Hepatocyte (in vitro differentiated cells): ENCODE measurements around the gene PDXDC1. TPM values are rescaled to one million over a fixed set of nuclear protein-coding genes. Genes with fewer than 3 reads are reported as not detected.
"Not testable (repeated sequence)": the region's sequence is repeated elsewhere in the genome, so short reads cannot be mapped to it uniquely, and the experiment has no call there.

ENCODE experiments used
- DNase-seq: peaks from one replicate; pipeline ENCODE4 v3.0.0-alpha.2; 2016; ENCODE audit warnings: low spot score
- H2AFZ ChIP-seq: fragments of 200-600 bp; sonication (generic); 2 replicates; pipeline ENCODE4 v1.6.0; 2016; ENCODE audit warnings: antibody characterized with exemption, mild to moderate bottlenecking
- H3K27ac ChIP-seq: fragments of 200-600 bp; sonication (generic); 2 replicates; pipeline ENCODE4 v1.5.1; 2016; ENCODE audit warnings: mild to moderate bottlenecking
- H3K27me3 ChIP-seq: fragments of 200-600 bp; sonication (generic); 2 replicates; pipeline ENCODE4 v1.6.1; 2016
- H3K36me3 ChIP-seq: fragments of 200-600 bp; sonication (generic); replicated peaks from 2 replicates; pipeline ENCODE4 v1.5.1; 2016; ENCODE audit warnings: low read depth; ENCODE audit not compliant: insufficient read depth
- H3K4me1 ChIP-seq: fragments of 200-600 bp; sonication (generic); 2 replicates; pipeline ENCODE4 v1.5.1; 2016; ENCODE audit warnings: mild to moderate bottlenecking, moderate library complexity; ENCODE audit not compliant: insufficient read depth
- H3K4me2 ChIP-seq: fragments of 200-600 bp; sonication (generic); 2 replicates; pipeline ENCODE4 v1.6.0; 2016
- H3K4me3 ChIP-seq: fragments of 200-600 bp; sonication (generic); 2 replicates; pipeline ENCODE4 v1.5.1; 2016; ENCODE audit warnings: mild to moderate bottlenecking
- H3K79me2 ChIP-seq: fragments of 200-600 bp; sonication (generic); 2 replicates; pipeline ENCODE4 v1.6.0; 2017; ENCODE audit warnings: mild to moderate bottlenecking
- H3K9me2 ChIP-seq: fragments of 200-600 bp; sonication (generic); replicated peaks from 2 replicates; pipeline ENCODE4 v1.6.0; 2017; ENCODE audit warnings: mild to moderate bottlenecking; ENCODE audit not compliant: insufficient read depth
- H3K9me3 ChIP-seq: fragments of 200-600 bp; sonication (generic); 2 replicates; pipeline ENCODE4 v1.5.1; 2016; ENCODE audit warnings: low read depth, mild to moderate bottlenecking
- H4K20me1 ChIP-seq: fragments of 200-600 bp; sonication (generic); 2 replicates; pipeline ENCODE4 v1.6.0; 2016; ENCODE audit warnings: mild to moderate bottlenecking; ENCODE audit not compliant: insufficient read depth, poor library complexity, severe bottlenecking
- WGBS: methylation state at CpG from one replicate; pipeline ENCODE4 v1.1.6; 2016; ENCODE audit warnings: low lambda C conversion rate; ENCODE audit errors: missing lambda C conversion rate; 5-methylcytosine and 5-hydroxymethylcytosine counted together
- polyA plus RNA-seq: library from polyadenylated mRNA; unstranded; fragments of >200 nt; fragmentation: Nextera tagmentation; extraction: Ambion mirVana; gene quantifications from 2 replicates; pipeline ENCODE4 v1.2.1, GENCODE V29; 2016
- total RNA-seq: library from RNA; depleted of rRNA; stranded (reverse); fragments of >200 nt; gene quantifications from 2 replicates; pipeline ENCODE4 v1.2.3, GENCODE V29; 2014

PDXDC1 gene
- total and polyA plus RNA-seq, 2 experiments from 2014 or later: 141 to 146 TPM

DNA sequence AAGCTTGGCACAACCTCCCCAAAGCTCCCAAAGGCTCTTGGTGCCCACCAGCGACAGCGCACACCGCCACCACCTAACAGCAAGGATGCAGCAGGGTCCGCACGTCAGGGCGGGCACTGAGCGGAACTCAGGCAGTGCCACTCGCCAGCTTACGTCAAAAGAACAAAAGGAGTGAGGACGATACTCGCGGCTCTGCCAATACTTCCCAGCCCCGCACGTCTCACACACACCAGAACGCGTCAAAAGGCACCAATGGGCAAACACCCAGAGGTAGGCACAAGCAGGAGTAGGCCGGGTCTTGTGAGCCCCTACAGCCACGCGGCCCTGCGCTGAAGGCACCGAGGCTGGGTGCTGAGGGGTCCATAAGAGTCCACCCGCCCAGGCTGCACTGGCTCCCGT is 171.4 kb downstream of the PDXDC1 start:
- H3K4me3 ChIP-seq, H3K9me3 ChIP-seq, H3K36me3 ChIP-seq, H2AFZ ChIP-seq, H3K4me2 ChIP-seq, H3K9me2 ChIP-seq, DNase-seq, H3K27me3 ChIP-seq, H3K27ac ChIP-seq: not testable (repeated sequence)
- H3K79me2 ChIP-seq: peaks cover 33% of the 10 kb centered on the region
- peaks cover 17% of the 10 kb centered on the region for H3K4me1 ChIP-seq
- 95% methylated on average over 23 of the region's 23 CpGs for WGBS
- H4K20me1 ChIP-seq: peaks cover 32% of the 10 kb centered on the region

DNA sequence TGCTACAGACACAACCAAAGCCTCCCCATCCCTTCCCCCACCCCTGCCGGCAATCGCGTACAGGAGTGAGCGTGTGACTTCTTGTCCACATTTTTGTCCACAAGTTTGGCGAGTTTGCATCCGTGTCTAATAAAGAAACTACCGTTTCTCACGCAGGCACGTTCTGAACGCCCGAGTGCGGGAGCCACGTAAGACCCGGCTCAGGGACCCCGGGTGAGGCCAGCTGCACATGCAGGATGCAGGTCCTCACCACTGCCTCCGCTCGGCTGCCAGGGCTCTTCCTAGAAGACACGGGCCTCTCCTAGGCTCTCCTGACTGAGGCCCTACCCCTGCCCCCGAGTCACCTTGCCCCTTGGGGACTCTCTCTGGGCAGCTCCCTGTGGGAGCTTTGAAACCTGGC is 174.0 kb downstream of the PDXDC1 start:
- not testable (repeated sequence) for H3K9me3 ChIP-seq, H3K36me3 ChIP-seq, H3K9me2 ChIP-seq, H3K4me2 ChIP-seq, H3K4me3 ChIP-seq, DNase-seq, H3K27me3 ChIP-seq, H2AFZ ChIP-seq, H3K27ac ChIP-seq
- H3K79me2 ChIP-seq: peaks cover 33% of the 10 kb centered on the region
- WGBS: 95% methylated on average over 16 of the region's 19 CpGs
- peaks cover 14% of the 10 kb centered on the region for H3K4me1 ChIP-seq
- H4K20me1 ChIP-seq: peaks cover 30% of the 10 kb centered on the region

DNA sequence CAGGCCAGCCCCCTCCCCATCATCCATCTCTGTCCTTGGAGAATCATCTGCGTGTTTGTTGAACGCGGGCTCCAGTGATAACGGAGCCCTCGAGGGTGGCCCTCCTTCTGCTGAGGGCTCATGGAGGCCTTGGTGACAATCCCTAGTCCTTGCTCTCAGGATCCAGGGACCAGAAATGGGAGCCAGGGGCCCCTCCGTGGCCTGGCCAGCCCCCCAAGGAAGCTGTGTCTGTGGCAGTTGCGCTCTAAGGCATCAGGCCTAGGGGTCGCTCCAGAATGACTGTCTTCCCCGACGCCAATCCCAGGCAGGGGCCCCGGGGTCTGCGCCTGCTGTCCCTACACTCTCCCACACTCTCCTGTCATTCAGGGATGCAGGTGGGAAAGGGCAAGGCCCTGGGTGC is 174.4 kb downstream of the PDXDC1 start:
- H3K27ac ChIP-seq, H3K27me3 ChIP-seq, H3K4me2 ChIP-seq, DNase-seq, H3K9me3 ChIP-seq, H3K4me3 ChIP-seq, H3K36me3 ChIP-seq, H3K9me2 ChIP-seq, H2AFZ ChIP-seq, H3K4me1 ChIP-seq: not testable (repeated sequence)
- Histone ChIP-seq H3K79me2 (peaks cover 33% of the 10 kb centered on the region), H4K20me1 (peaks cover 26% of the 10 kb centered on the region)
- WGBS: 94% methylated on average over 10 of the region's 12 CpGs

DNA sequence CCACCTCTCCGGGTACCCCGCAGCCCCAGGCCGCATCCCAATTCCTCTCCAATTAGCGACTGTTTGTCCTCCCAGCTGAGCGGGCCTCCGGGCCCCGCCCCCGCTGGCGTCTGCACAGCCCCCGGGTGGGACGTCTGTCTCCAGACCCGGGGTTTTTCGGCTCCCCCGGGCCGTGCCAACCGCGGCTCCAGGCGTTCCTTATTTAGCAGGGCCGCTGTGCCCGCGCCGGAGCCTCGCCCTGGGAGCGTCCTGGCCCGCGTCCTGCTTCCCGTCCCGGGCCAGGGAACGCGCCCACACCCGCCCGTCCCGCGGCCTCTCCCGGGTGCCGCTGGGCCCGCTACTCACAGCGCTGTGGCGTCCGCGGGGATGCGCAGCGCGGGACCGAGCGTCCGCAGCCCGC is 179.2 kb downstream of the PDXDC1 start:
- not testable (repeated sequence) for H3K4me1 ChIP-seq, H3K9me2 ChIP-seq, H3K27me3 ChIP-seq, H3K9me3 ChIP-seq, H2AFZ ChIP-seq, H3K27ac ChIP-seq, H3K36me3 ChIP-seq, H4K20me1 ChIP-seq, DNase-seq, H3K79me2 ChIP-seq
- WGBS: 0% methylated on average over 3 of the region's 48 CpGs
- Histone ChIP-seq H3K4me2 (peak overlapping the region; percentile 73), H3K4me3 (peak overlapping the region; percentile 33)

DNA sequence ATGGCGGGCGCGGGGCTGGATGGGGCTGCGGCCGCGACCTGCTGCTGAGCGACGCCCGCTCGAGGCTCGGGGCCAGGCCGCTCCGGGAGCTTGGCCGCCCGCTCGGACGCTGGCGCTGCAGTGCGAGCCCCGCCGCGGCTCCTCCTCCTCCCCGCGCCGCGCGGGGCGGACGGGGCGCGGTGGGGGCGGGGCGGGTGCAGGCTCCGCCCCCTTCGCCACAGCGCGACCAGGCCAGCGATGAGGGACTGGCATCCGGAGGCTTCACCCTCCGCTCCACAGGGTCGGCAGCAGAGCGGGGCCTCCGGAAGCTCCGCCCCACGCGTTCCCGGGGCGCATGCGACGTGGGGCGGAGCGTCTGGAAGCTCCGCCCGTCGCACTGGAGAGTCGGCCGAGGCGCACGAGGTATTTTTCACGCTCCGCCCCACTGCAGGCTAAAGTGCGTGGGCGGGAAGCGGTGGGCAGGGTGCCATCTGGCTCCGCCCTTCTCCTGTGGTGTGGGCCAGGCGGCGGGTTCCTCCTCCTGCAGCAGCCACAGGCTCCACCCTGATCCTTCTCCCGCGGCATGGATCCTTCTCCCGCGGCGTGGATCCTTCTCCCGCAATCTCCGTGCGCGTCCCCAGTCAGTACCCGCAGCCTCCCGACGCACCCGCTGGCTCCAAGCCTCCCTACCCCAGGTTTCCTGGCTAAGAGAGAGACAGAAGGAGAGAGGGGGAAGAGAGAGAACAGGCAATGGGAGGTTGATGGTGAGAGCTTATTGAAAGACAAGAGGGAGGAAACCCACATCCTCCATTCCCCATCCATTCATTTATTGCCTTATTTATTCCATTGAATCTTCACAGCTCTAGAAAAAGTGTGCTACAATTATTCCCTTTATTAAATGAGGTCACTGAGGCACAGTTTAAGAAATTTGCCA is 180.1 kb downstream of the PDXDC1 start:
- peak overlapping the region; percentile 92 for H2AFZ ChIP-seq
- not testable (repeated sequence) for H4K20me1 ChIP-seq, H3K9me2 ChIP-seq, H3K9me3 ChIP-seq, H3K36me3 ChIP-seq, H3K79me2 ChIP-seq, H3K27me3 ChIP-seq, H3K4me1 ChIP-seq, H3K4me3 ChIP-seq
- WGBS: under 1% methylated on average over 31 of the region's 80 CpGs
- H3K27ac ChIP-seq: peak overlapping the region; percentile 58
- peak; percentile 94 for DNase-seq
- peak overlapping the region; percentile 81 for H3K4me2 ChIP-seq

DNA sequence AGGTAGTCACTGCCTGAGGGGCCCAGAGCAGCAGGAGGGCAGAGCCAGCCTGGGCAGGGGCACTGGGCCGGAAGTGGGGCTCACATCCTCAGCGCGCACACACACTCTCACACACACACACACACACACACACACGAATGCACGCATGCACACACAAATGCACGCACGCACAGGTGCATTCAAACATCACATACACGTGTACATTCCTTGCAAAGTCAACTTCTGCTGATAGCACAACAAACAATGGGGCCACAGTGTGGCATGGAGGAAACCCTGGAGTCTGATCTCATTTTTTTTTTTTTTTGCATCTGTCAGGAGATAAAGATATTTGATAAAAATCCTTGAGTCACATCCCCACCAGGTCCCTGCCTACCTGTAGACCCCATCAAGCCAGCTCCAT is 182.8 kb downstream of the PDXDC1 start:
- H3K4me1 ChIP-seq, DNase-seq, H3K79me2 ChIP-seq, H3K4me2 ChIP-seq, H3K9me3 ChIP-seq, H3K27ac ChIP-seq, H3K27me3 ChIP-seq, H4K20me1 ChIP-seq, H3K36me3 ChIP-seq, H2AFZ ChIP-seq, H3K4me3 ChIP-seq, H3K9me2 ChIP-seq: not testable (repeated sequence)
- WGBS: 93% methylated on average over 5 of the region's 8 CpGs

DNA sequence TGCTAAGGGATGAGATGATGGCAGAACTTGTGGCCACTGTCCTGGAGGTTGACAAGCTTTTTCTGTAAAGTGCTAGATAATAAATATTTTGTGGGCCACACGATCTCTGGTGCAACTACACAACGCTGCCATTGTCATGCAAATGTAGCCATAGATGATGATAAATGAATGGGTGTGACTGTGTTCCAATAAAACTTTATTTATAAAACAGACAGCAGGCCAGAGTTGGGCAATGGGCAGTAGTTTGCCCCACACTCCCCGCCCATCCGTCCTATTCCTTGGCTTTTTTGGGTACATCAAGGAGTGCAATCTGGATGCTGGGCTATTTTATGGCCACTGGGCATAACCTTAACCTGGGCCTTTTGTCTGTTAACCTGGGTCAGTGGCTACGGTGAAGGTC is 184.8 kb downstream of the PDXDC1 start:
- not testable (repeated sequence) for H3K27me3 ChIP-seq, H4K20me1 ChIP-seq, DNase-seq, H3K4me1 ChIP-seq, H3K27ac ChIP-seq, H3K36me3 ChIP-seq, H3K9me2 ChIP-seq, H3K9me3 ChIP-seq, H3K4me3 ChIP-seq, H3K79me2 ChIP-seq, H3K4me2 ChIP-seq, H2AFZ ChIP-seq
- 90% methylated on average over 5 of the region's 5 CpGs for WGBS

DNA sequence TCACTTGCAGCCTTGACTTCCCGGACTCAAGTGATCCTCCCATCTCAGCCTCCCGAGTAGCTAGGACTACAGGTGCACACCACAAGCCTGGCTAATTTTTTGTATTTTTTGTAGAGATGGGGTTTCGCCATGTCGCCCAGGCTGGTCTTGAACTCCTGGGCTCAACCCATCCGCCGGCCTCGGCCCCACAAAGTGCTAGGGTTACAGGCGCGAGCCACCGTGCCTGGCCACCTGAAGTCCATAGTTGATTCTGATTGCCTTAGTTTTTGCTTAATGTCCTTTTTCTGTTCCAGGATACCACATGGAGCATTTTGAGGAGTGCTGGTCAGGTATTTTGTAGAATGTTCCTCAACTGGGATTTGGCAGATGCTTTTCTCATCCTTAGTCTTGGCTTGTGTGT is 185.7 kb downstream of the PDXDC1 start:
- H2AFZ ChIP-seq, H3K79me2 ChIP-seq, H4K20me1 ChIP-seq, H3K9me2 ChIP-seq, H3K9me3 ChIP-seq, H3K27me3 ChIP-seq, H3K27ac ChIP-seq, H3K36me3 ChIP-seq, H3K4me1 ChIP-seq, H3K4me2 ChIP-seq, H3K4me3 ChIP-seq, DNase-seq: not testable (repeated sequence)
- WGBS: 91% methylated on average over 8 of the region's 10 CpGs

DNA sequence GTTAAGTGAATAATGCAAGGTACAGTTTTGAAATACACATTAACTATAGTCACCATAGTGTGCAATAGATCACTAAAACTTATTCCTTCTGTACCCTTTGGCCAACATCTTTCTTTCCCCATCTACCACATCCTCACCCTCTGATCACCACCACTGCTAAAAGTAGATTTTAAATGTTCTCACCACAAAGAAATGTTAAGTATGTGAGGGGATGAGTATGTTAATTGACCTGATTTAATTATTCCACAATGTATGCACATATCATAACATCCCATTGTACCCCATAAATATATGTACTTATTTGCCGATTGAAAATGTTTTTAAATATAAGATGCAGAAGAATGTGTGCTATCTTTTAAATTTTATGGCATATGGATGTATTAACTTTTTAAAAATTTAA is 188.2 kb downstream of the PDXDC1 start:
- not testable (repeated sequence) for H3K79me2 ChIP-seq, H2AFZ ChIP-seq, H3K4me1 ChIP-seq, H3K9me2 ChIP-seq, DNase-seq, H3K27me3 ChIP-seq, H3K9me3 ChIP-seq, H3K4me2 ChIP-seq, H3K36me3 ChIP-seq, H3K4me3 ChIP-seq, H3K27ac ChIP-seq, H4K20me1 ChIP-seq
- 98% methylated on average over 1 of the region's 1 CpG for WGBS
